Stimulated activated effector memory CD8-positive, alpha-beta T cell treated with anti-CD3 and anti-CD28 coated beads, Interleukin-12 subunit alpha, Interleukin-12 subunit beta, amount 100 ng/mL, for 72 hours (primary cell): ENCODE measurements around the gene NBPF14.
"Not testable (repeated sequence)": the region's sequence is repeated elsewhere in the genome, so short reads cannot be mapped to it uniquely, and the experiment has no call there.

Source experiments
- ATAC-seq: fragments of 150-1000 bp; cut with Tn5 transposase; 2 replicates; pipeline ENCODE4 v1.10.0; 2021
- DNase-seq, 2 donors: peaks; one replicate each; pipeline ENCODE4 v3.0.0; 2021 to 2022; ENCODE audit warnings: low spot score in 2 of 2
- H3K27ac Mint-ChIP-seq: one replicate; pipeline ENCODE4 v1.8.0; 2022; ENCODE audit warnings: mild to moderate bottlenecking, mixed read lengths
- H3K36me3 Mint-ChIP-seq: one replicate; pipeline ENCODE4 v1.8.0; 2022; ENCODE audit warnings: mild to moderate bottlenecking, mixed read lengths
- H3K4me1 Mint-ChIP-seq: one replicate; pipeline ENCODE4 v1.8.0; 2022; ENCODE audit warnings: mixed read lengths
- H3K4me3 Mint-ChIP-seq: one replicate; pipeline ENCODE4 v1.8.0; 2022; ENCODE audit warnings: mild to moderate bottlenecking, mixed read lengths
- H3K9me3 Mint-ChIP-seq: one replicate; pipeline ENCODE4 v1.8.0; 2022; ENCODE audit warnings: mixed read lengths

Gene NBPF14

GRCh38 chr1:148493933-148494332, 101.9 kb downstream of the NBPF14 start:
- not testable (repeated sequence) for ATAC-seq, DNase-seq, H3K27ac Mint-ChIP-seq, H3K4me3 Mint-ChIP-seq, H3K9me3 Mint-ChIP-seq, H3K36me3 Mint-ChIP-seq, H3K4me1 Mint-ChIP-seq

DNA sequence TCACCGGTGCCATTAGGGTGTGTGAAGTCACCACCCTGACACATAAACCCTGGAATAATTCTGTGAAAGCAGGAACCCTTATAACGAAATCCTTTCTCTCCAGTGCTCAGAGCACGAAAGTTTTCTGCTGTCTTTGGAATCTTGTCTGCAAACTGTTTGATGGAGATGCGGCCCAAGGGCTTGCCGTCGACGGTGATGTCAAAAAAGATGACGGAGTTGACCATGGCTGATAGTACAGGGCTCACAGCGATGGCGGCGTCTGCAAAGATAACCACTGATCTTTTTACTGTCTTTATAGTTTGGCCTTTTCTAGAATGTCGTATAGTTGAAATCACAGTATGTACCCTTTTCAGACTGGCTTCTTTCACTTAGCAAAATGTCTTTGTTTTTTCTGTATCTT, 112.8 kb downstream of the NBPF14 start, which contains the start of gene PPIAL4G:
PPIAL4G (minus strand) TSS at position 274 of the 400 bp plus-strand sequence; CDS start at position 224, 50 bp downstream.
- not testable (repeated sequence) for H3K4me3 Mint-ChIP-seq, H3K4me1 Mint-ChIP-seq, H3K36me3 Mint-ChIP-seq, H3K9me3 Mint-ChIP-seq, H3K27ac Mint-ChIP-seq, DNase-seq, ATAC-seq
